BE2C (cell line): ENCODE data around the gene CD79B.

Source experiments
- DNase-seq: peaks from one replicate; pipeline ENCODE4 v3.0.0-alpha.2; 2020
- H3K27me3 ChIP-seq: fragments of 250-450 bp; sonication (Bioruptor Pico); 2 replicates; pipeline ENCODE4 v1.5.1; 2020; ENCODE audit warnings: mild to moderate bottlenecking
- H3K36me3 ChIP-seq: fragments of 250-450 bp; sonication (Bioruptor Pico); 2 replicates; pipeline ENCODE4 v1.5.1; 2020; ENCODE audit warnings: mild to moderate bottlenecking
- H3K4me1 ChIP-seq: fragments of 250-450 bp; sonication (Bioruptor Pico); 2 replicates; pipeline ENCODE4 v1.5.1; 2020
- H3K4me3 ChIP-seq: 2 replicates; pipeline ENCODE4 v1.5.1; 2011; ENCODE audit warnings: low read depth, low read length
- H3K9me3 ChIP-seq: fragments of 250-450 bp; sonication (Bioruptor Pico); 2 replicates; pipeline ENCODE4 v1.5.1; 2020
- CTCF ChIP-seq: IDR thresholded peaks from 2 replicates; pipeline ENCODE4 v1.5.1; 2012; ENCODE audit warnings: mild to moderate bottlenecking, low read depth, low read length

The CD79B gene

GRCh38 chr17:63880706-63881105 is 51.4 kb downstream of the CD79B start:
- H3K27me3 ChIP-seq = no peaks in the 10 kb centered on the region

More at GRCh38 chr17:63880706-63881105, 51.4 kb downstream of the CD79B start:
- no peak overlapping the region for H3K4me3 ChIP-seq
- no peak for TF ChIP-seq CTCF
- DNase-seq = no peak
- no peaks in the 10 kb centered on the region for H3K36me3 ChIP-seq
- peaks cover 3% of the 10 kb centered on the region for H3K4me1 ChIP-seq
- no peaks in the 10 kb centered on the region for H3K9me3 ChIP-seq
